CD4-positive, alpha-beta T cell (primary cell): ENCODE results near the gene PRX. TPM values are rescaled to one million over a fixed set of nuclear protein-coding genes. Genes with fewer than 3 reads are reported as not detected.

Experiments used
- ATAC-seq: fragments of 200-7000 bp; cut with Tn5 transposase; one replicate; pipeline ENCODE4 v1.10.0; 2022; ENCODE audit warnings: mild to moderate bottlenecking; ENCODE audit not compliant: poor library complexity
- CTCF ChIA-PET: fragments of 350-600 bp; sonication (Branson Sonifier 250); formaldehyde crosslinking; loops from one replicate; lab custom pipeline; 2021; ENCODE audit warnings: antibody characterized with exemption, inconsistent platforms; lab: Charles Lee
- POLR2A ChIA-PET: fragments of 350-600 bp; sonication (Branson Sonifier 250); formaldehyde crosslinking; loops from one replicate; lab custom pipeline; 2021; ENCODE audit warnings: antibody characterized with exemption, inconsistent platforms; lab: Charles Lee
- DNase-seq, 14 experiments: peaks; one replicate each; pipeline ENCODE4 v3.0.0-alpha.2; 2013 to 2020; ENCODE audit warnings: mixed read lengths in 2 of 14
- H3K27ac ChIP-seq, 2 donors: one replicate each; pipeline versions ENCODE4 v1.5.1 to v1.7.0; 2013; ENCODE audit warnings: low read length in 2 of 2, low read depth in 1 of 2, mild to moderate bottlenecking in 1 of 2
- H3K27me3 ChIP-seq, 2 experiments: 1 replicate in 1 of 2; 2 replicates in 1 of 2; pipeline versions ENCODE4 v1.6.1 to v1.7.0; 2013; ENCODE audit warnings: low read length in 2 of 2, control low read depth in 1 of 2, mild to moderate bottlenecking in 1 of 2, moderate library complexity in 1 of 2; ENCODE audit not compliant: insufficient read depth in 2 of 2, control insufficient read depth in 1 of 2
- H3K36me3 ChIP-seq: one replicate; pipeline ENCODE4 v1.6.1; 2013; ENCODE audit warnings: low read length, control low read depth; ENCODE audit not compliant: insufficient read depth
- H3K4me1 ChIP-seq: one replicate; pipeline ENCODE4 v1.6.1; 2013; ENCODE audit warnings: low read length, control low read depth; ENCODE audit not compliant: insufficient read depth
- H3K4me3 ChIP-seq: one replicate; pipeline ENCODE4 v1.5.1; 2013; ENCODE audit warnings: mild to moderate bottlenecking, low read length, moderate library complexity
- H3K9me3 ChIP-seq, 2 experiments: 1 replicate in 1 of 2; 2 replicates in 1 of 2; pipeline versions ENCODE4 v1.6.1 to v1.7.0; 2013; ENCODE audit warnings: low read length in 2 of 2, mild to moderate bottlenecking in 2 of 2, control low read depth in 1 of 2, moderate library complexity in 1 of 2; ENCODE audit not compliant: control insufficient read depth in 1 of 2, insufficient read depth in 1 of 2
- H3K27ac Mint-ChIP-seq: one replicate; pipeline ENCODE4 v1.8.0; 2020; ENCODE audit warnings: mixed read lengths
- H3K27me3 Mint-ChIP-seq: one replicate; pipeline ENCODE4 v1.8.0; 2021; ENCODE audit warnings: mixed read lengths
- H3K36me3 Mint-ChIP-seq: one replicate; pipeline ENCODE4 v1.8.0; 2021; ENCODE audit warnings: low read depth, mixed read lengths
- H3K4me1 Mint-ChIP-seq: one replicate; pipeline ENCODE4 v1.8.0; 2021; ENCODE audit warnings: low read depth, mixed read lengths
- H3K4me3 Mint-ChIP-seq: one replicate; pipeline ENCODE4 v1.8.0; 2020; ENCODE audit warnings: mild to moderate bottlenecking, mixed read lengths
- H3K9me3 Mint-ChIP-seq: one replicate; pipeline ENCODE4 v1.8.0; 2020; ENCODE audit warnings: mixed read lengths
- intact Hi-C, 2 experiments: fragments of 100-400 bp; cut with DNase I in 1 of 2; cut with micrococcal nuclease in 1 of 2; formaldehyde crosslinking; loops; one replicate each; pipeline versions ENCODE4 v1.15.1 to v1.9.0; 2023 to 2025; cut with DNase I, micrococcal nuclease
- total RNA-seq, 174 experiments: library from RNA in 2 of 174; stranded (reverse) in 2 of 174; gene quantifications; one replicate each; pipeline ENCODE4 v1.2.3 and lab custom pipeline; 2021 to 2026
- TF ChIP-seq, protein P1 (sequence below): fragments of 200-600 bp; IDR thresholded peaks from one replicate; pipeline ENCODE4 v1.8.0; 2022; ENCODE audit warnings: antibody characterized with exemption, mild to moderate bottlenecking

The PRX gene
- total RNA-seq, 2 experiments from 2014 or later, result 1.5 TPM

DNA sequence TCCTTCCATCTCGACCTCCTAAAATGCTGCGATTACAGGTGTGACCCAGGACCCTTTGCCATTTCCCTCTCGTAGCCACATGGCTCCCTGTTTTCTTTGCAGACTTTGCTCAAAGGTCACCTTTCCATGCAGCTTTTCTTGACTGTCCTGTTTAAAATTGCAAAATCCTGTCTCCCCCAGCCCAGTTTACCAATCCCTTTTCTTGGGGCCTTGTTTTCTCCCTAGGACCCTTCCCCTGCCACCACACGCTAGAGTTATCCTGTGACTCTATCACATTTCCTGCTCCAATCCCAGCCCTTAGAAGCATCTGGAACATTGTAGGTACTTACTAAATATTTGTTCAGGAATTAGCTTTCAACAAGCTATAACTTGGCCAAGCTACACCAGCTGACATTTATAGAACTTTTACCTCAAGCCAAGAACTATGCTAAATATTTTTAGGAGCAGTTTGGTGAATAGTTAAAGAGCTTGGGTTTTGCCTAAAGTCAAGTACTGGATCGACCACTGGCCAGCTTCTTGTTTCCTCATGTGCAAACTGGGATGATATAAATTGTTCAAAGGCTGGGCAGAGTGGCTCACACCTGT lies 40.1 kb upstream of the PRX start:
- Mint-ChIP-seq H3K27ac (no peak overlapping the region), H3K27me3 (no peaks in the 10 kb centered on the region), H3K4me3 (no peak overlapping the region), H3K4me1 (no peaks in the 10 kb centered on the region), H3K36me3 (no peaks in the 10 kb centered on the region), H3K9me3 (no peaks in the 10 kb centered on the region)
- POLR2A ChIA-PET, result interaction anchor here (1.7 kb wide), 1 partner anchor 10 kb away, joined by 9 read pairs; the partner anchor contains the start of gene SERTAD3
- H3K4me3 ChIP-seq, result no peak overlapping the region
- H3K4me1 ChIP-seq, result no peaks in the 10 kb centered on the region
- no peak overlapping the region for H3K27ac ChIP-seq
- no peaks in the 10 kb centered on the region for H3K27me3 ChIP-seq
- intact Hi-C loops, result no loop called here
- ATAC-seq (no peak), DNase-seq (no peak)
- CTCF ChIA-PET, result no interaction called here
- H3K36me3 ChIP-seq, result no peaks in the 10 kb centered on the region
- TF ChIP-seq, protein P1, sequence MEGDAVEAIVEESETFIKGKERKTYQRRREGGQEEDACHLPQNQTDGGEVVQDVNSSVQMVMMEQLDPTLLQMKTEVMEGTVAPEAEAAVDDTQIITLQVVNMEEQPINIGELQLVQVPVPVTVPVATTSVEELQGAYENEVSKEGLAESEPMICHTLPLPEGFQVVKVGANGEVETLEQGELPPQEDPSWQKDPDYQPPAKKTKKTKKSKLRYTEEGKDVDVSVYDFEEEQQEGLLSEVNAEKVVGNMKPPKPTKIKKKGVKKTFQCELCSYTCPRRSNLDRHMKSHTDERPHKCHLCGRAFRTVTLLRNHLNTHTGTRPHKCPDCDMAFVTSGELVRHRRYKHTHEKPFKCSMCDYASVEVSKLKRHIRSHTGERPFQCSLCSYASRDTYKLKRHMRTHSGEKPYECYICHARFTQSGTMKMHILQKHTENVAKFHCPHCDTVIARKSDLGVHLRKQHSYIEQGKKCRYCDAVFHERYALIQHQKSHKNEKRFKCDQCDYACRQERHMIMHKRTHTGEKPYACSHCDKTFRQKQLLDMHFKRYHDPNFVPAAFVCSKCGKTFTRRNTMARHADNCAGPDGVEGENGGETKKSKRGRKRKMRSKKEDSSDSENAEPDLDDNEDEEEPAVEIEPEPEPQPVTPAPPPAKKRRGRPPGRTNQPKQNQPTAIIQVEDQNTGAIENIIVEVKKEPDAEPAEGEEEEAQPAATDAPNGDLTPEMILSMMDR, result no peak
- no peaks in the 10 kb centered on the region for H3K9me3 ChIP-seq

DNA sequence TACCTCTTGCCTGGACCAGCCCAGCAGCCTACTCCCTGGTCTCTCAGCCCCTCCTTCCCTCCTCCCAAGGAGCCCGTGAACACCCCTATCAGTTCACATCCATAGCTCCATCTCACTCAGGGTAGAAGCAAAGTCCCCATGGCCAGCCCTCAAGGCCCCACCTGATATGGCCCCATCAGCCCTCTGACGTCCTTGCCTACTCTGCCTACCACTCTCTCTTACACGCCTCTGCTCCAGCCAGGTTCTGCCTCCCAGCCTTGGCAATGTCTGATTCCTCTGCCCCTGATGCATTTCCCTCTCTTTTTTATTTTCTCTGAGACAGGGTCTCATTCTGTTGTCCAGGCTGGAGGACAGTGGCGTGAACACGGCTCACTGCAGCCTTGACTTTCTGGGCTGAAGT lies 38.8 kb upstream of the PRX start:
- Histone ChIP-seq H3K27ac (no peak overlapping the region), H3K4me3 (no peak overlapping the region), H3K9me3 (no peaks in the 10 kb centered on the region), H3K36me3 (no peaks in the 10 kb centered on the region), H3K4me1 (no peaks in the 10 kb centered on the region), H3K27me3 (no peaks in the 10 kb centered on the region)
- Mint-ChIP-seq H3K4me3 (no peak overlapping the region), H3K27me3 (no peaks in the 10 kb centered on the region), H3K4me1 (no peaks in the 10 kb centered on the region), H3K9me3 (no peaks in the 10 kb centered on the region), H3K27ac (no peak overlapping the region), H3K36me3 (no peaks in the 10 kb centered on the region)
- TF ChIP-seq, protein P1, result no peak
- ChIA-PET POLR2A (no interaction called here), CTCF (interaction anchor here (0.6 to 0.7 kb wide), 2 partner anchors 13 to 31 kb away, joined by 3 read pairs; partner anchors contain the start of gene BLVRB)
- intact Hi-C loops, result no loop called here
- DNase-seq, result no peak
- ATAC-seq, result no peak

DNA sequence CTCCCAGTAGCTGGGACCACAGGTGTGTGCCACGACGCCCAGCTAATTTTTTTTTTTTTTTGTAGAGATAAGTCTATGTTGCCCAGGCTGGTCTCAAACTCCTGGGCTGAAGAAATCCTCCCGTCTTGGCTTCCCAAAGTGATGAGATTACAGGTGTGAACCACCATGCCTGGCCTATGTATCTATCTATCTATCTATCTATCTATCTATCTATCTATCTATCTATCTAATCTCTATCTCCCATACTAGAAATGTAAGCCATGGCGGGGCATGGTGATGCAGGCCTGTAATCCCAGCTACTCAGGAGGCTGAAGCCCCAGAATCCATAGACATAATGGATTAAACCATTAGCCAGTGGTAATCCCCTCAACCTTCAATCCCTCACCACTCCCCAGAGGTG lies 37.5 kb upstream of the PRX start:
- DNase-seq (no peak), ATAC-seq (no peak)
- no peaks in the 10 kb centered on the region for H3K9me3 Mint-ChIP-seq
- CTCF ChIA-PET, result no interaction called here
- no peak overlapping the region for H3K4me3 ChIP-seq
- no peaks in the 10 kb centered on the region for H3K27me3 ChIP-seq
- no peaks in the 10 kb centered on the region for H3K4me1 Mint-ChIP-seq
- TF ChIP-seq, protein P1, result no peak
- no peaks in the 10 kb centered on the region for H3K36me3 Mint-ChIP-seq
- no peaks in the 10 kb centered on the region for H3K27me3 Mint-ChIP-seq
- no peaks in the 10 kb centered on the region for H3K9me3 ChIP-seq
- no peaks in the 10 kb centered on the region for H3K36me3 ChIP-seq
- H3K27ac Mint-ChIP-seq, result no peak overlapping the region
- POLR2A ChIA-PET, result no interaction called here
- intact Hi-C loops, result no loop called here
- no peak overlapping the region for H3K27ac ChIP-seq
- H3K4me1 ChIP-seq, result no peaks in the 10 kb centered on the region
- no peak overlapping the region for H3K4me3 Mint-ChIP-seq
